ENCODE measurements around the gene IGF1. TPM values are rescaled to one million over a fixed set of nuclear protein-coding genes. Genes with fewer than 3 reads are reported as not detected.

The IGF1 gene
- total RNA-seq, 4 donors from 2014 or later = 17.3 to 58.7 (median 43.1) TPM

DNA sequence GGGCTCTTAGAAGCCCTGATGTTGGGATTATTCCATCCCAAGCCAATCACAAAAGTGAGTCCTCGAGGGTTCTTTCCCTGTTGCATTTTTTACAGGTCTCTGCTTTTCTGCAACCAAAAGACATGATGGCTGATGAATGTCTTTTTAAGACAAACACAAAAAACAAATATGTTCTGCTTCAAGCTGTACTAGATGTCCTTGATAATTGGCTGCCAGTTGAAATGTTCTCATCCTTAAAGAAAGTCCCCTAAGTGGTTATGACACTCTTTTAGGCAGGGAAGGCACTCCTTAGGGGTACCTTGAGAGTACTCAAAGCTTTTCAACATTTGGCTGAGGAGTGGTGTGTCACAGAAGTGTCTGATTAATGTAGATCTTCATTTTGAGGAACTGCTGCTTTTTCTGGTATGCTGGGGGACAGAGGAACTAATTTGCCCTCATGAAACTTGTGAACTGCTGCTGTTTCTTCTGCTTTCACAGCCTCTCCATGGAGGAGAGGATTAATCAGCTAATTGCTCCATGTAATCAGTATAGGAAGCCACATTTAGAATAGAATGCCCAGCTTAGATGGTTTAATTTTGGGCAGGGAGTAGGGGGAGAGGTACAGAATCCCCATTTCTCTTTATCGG lies 22.8 kb upstream of the IGF1 start:
- WGBS, 2 donors (ENCODE audit: low coverage in 1 of 2) = 66 to 79% methylated on average over 2 of the region's 2 CpGs

GRCh38 chr12:102501773-102502172 lies 21.4 kb upstream of the IGF1 start:
- peaks cover 0 to 14% (median 0%) of the 10 kb centered on the region in 3 donors for H3K9me3 ChIP-seq
- H3K4me3 ChIP-seq = no peak overlapping the region
- H3K4me1 ChIP-seq = no peaks in the 10 kb centered on the region
- WGBS, 2 donors (ENCODE audit: low coverage in 1 of 2) = 65 to 66% methylated on average over 5 of the region's 5 CpGs
- ATAC-seq = no peak
- H3K27ac ChIP-seq = no peak overlapping the region
- no peak for TF ChIP-seq POLR2AphosphoS5 (IDR thresholded peaks at IDR 0.05)
- TF ChIP-seq, protein P1, sequence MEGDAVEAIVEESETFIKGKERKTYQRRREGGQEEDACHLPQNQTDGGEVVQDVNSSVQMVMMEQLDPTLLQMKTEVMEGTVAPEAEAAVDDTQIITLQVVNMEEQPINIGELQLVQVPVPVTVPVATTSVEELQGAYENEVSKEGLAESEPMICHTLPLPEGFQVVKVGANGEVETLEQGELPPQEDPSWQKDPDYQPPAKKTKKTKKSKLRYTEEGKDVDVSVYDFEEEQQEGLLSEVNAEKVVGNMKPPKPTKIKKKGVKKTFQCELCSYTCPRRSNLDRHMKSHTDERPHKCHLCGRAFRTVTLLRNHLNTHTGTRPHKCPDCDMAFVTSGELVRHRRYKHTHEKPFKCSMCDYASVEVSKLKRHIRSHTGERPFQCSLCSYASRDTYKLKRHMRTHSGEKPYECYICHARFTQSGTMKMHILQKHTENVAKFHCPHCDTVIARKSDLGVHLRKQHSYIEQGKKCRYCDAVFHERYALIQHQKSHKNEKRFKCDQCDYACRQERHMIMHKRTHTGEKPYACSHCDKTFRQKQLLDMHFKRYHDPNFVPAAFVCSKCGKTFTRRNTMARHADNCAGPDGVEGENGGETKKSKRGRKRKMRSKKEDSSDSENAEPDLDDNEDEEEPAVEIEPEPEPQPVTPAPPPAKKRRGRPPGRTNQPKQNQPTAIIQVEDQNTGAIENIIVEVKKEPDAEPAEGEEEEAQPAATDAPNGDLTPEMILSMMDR (IDR thresholded peaks at IDR 0.05) = no peak
- TF ChIP-seq EP300 (IDR thresholded peaks at IDR 0.05) = no peak
- no peak for TF ChIP-seq POLR2A (IDR thresholded peaks at IDR 0.05)
- H3K27me3 ChIP-seq = no peaks in the 10 kb centered on the region
- no peaks in the 10 kb centered on the region for H3K36me3 ChIP-seq

More for the DNA sequence above, 22.8 kb upstream of the IGF1 start:
- Histone ChIP-seq H3K36me3 (no peaks in the 10 kb centered on the region), H3K9me3 (peaks cover 0 to 25% (median 0%) of the 10 kb centered on the region in 3 donors), H3K27me3 (no peaks in the 10 kb centered on the region), H3K4me1 (no peaks in the 10 kb centered on the region), H3K4me3 (no peak overlapping the region), H3K27ac (no peak overlapping the region)
- no peak for ATAC-seq
- TF ChIP-seq EP300 (IDR thresholded peaks at IDR 0.05) (no peak), POLR2AphosphoS5 (IDR thresholded peaks at IDR 0.05) (no peak), POLR2A (IDR thresholded peaks at IDR 0.05) (no peak)
- TF ChIP-seq, protein P1 (IDR thresholded peaks at IDR 0.05) = no peak

DNA sequence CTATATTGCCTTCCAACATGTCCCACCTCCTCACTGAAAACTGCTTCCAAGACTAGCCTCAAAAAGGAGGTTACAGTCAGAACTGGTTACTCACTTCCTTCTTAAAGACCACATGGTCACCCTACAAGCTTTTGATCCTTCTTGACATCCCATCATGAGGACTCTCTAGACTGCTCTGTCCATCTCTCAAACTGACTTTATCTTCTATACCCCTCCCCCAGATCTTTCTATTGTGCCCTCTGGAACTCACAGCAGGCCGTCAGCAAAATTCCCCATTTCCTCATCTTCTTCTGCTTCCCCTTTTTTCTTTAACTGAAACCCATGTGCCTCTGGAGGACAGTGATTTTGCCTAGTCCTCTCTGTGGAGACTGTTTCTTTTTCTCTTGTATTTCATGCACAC lies 18.1 kb upstream of the IGF1 start:
- no peak for TF ChIP-seq POLR2A (IDR thresholded peaks at IDR 0.05)
- TF ChIP-seq POLR2AphosphoS5 (IDR thresholded peaks at IDR 0.05) = no peak
- no peak for TF ChIP-seq EP300 (IDR thresholded peaks at IDR 0.05)
- TF ChIP-seq, protein P1 (IDR thresholded peaks at IDR 0.05) = no peak
- no peak overlapping the region for H3K27ac ChIP-seq
- no peaks in the 10 kb centered on the region for H3K36me3 ChIP-seq
- no peaks in the 10 kb centered on the region for H3K27me3 ChIP-seq
- no peak overlapping the region for H3K4me3 ChIP-seq
- H3K4me1 ChIP-seq = no peaks in the 10 kb centered on the region
- H3K9me3 ChIP-seq = peaks cover 0 to 11% (median 0%) of the 10 kb centered on the region in 3 donors
- 33 to 59% methylated on average over 1 of the region's 1 CpG for WGBS, 2 donors (ENCODE audit: low coverage in 1 of 2)
- no peak for ATAC-seq

DNA sequence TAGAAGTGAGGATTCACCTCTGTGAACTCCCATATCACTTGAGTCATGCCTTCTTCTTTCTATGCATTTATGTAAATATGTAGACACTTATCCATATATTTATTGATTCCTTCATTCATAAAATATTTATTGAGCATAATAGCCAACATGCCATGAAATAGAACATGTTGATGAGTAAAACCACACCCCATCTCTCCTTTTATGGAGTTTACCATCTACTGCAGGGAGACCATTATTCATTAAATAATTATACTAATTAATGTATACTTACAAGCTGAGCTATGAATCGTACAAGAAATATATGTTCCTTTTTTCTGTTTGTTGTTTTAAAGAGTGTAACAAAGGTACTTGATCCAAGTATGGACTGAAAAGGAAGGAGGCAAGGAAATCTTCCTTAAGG lies 17.4 kb upstream of the IGF1 start:
- no peaks in the 10 kb centered on the region for H3K4me1 ChIP-seq
- no peaks in the 10 kb centered on the region for H3K27me3 ChIP-seq
- H3K9me3 ChIP-seq = peaks cover 0 to 16% (median 0%) of the 10 kb centered on the region in 3 donors
- TF ChIP-seq POLR2AphosphoS5 (IDR thresholded peaks at IDR 0.05) (no peak), POLR2A (IDR thresholded peaks at IDR 0.05) (no peak), EP300 (IDR thresholded peaks at IDR 0.05) (no peak)
- TF ChIP-seq, protein P1 (IDR thresholded peaks at IDR 0.05) = no peak
- ATAC-seq = no peak
- 65% methylated on average over 1 of the region's 1 CpG; no CpG with 5 or more reads in 1 of the 2 donors for WGBS, 2 donors (ENCODE audit: low coverage in 1 of 2)
- H3K36me3 ChIP-seq = no peaks in the 10 kb centered on the region
- H3K27ac ChIP-seq = no peak overlapping the region
- H3K4me3 ChIP-seq = no peak overlapping the region

DNA sequence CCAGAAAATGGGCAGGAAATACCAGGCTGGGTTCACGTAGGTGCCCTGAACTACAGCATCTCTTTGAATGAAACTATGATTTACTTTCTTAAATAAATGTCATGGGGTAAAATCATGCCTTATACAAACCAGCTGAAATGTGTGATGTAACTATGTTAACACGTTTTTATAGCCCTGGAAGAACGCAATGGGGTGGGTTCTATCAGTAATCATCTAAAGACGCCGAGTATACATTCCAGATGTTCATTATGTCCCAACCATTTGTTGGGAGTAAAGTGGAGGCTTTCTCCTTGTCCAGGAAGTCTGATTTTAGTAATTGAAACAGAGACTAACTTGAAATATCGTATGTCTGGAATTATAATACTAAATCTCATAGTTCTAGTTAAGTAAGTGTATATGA lies 16.2 kb upstream of the IGF1 start:
- WGBS, 2 donors (ENCODE audit: low coverage in 1 of 2) = 35 to 45% methylated on average over 5 to 6 of the region's 6 CpGs
- Histone ChIP-seq H3K27ac (no peak overlapping the region), H3K27me3 (no peaks in the 10 kb centered on the region), H3K9me3 (peaks cover 0 to 16% (median 0%) of the 10 kb centered on the region in 3 donors), H3K4me1 (no peaks in the 10 kb centered on the region), H3K36me3 (no peaks in the 10 kb centered on the region), H3K4me3 (no peak overlapping the region)
- TF ChIP-seq, protein P1 (IDR thresholded peaks at IDR 0.05) = no peak
- TF ChIP-seq POLR2A (IDR thresholded peaks at IDR 0.05) (no peak), POLR2AphosphoS5 (IDR thresholded peaks at IDR 0.05) (no peak), EP300 (IDR thresholded peaks at IDR 0.05) (no peak)
- ATAC-seq = no peak
